ENCODE measurements around the gene PAOX.

DNA sequence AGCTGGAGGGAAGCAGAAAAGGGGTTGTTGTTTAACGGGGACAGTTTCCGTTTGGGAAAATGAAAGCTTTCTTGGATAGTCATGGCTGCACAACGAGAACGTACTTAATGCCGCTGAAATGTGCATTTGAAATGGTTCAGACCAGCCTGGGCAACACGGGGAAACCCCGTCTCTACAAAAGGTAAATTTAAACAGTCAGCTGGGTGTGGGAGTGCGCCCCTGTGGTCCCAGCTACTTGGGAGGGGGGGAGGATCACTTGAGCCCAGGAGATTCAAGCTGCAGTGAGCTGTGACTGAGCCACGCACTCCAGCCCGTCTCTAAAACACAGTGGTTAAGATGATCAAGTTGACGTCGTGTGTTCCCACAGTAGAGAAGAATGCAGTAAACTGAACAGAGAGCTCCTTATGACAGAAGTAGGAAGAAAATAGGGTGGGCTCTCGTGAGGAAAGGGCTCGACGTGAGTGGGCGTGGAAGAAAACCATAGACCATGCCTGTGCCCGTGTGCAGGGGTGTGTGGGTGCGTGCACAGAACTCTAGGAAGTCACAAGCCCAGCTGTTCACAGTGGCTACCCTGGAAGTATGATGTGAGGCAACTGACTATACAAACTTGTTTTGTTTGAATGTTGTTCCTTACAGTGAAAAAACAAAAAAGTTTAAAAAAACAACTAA, 17.2 kb upstream of the PAOX start:
- TF ChIP-seq, protein P1, sequence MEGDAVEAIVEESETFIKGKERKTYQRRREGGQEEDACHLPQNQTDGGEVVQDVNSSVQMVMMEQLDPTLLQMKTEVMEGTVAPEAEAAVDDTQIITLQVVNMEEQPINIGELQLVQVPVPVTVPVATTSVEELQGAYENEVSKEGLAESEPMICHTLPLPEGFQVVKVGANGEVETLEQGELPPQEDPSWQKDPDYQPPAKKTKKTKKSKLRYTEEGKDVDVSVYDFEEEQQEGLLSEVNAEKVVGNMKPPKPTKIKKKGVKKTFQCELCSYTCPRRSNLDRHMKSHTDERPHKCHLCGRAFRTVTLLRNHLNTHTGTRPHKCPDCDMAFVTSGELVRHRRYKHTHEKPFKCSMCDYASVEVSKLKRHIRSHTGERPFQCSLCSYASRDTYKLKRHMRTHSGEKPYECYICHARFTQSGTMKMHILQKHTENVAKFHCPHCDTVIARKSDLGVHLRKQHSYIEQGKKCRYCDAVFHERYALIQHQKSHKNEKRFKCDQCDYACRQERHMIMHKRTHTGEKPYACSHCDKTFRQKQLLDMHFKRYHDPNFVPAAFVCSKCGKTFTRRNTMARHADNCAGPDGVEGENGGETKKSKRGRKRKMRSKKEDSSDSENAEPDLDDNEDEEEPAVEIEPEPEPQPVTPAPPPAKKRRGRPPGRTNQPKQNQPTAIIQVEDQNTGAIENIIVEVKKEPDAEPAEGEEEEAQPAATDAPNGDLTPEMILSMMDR (IDR thresholded peaks at IDR 0.05): no peak
- TF ChIP-seq EP300 (IDR thresholded peaks at IDR 0.05) (no peak), POLR2A (IDR thresholded peaks at IDR 0.05) (no peak), POLR2AphosphoS5 (IDR thresholded peaks at IDR 0.05) (no peak)
